A549 (cell line): Measurements from ENCODE around the gene LY6G6C. TPM values are rescaled to one million over a fixed set of nuclear protein-coding genes. Genes with fewer than 3 reads are reported as not detected.
A peak's percentile ranks its signal among the peaks of the same experiment; 100 is the strongest.

Source experiments
- ATAC-seq, 2 experiments: fragments of 200-7000 bp in 1 of 2; fragments of >200 bp in 1 of 2; cut with Nextera tagmentation in 1 of 2; cut with Tn5 transposase in 1 of 2; 3 replicates each; pipeline versions ENCODE4 v1.8.0 to v1.9.1; 2018 to 2020; ENCODE audit warnings: mild to moderate bottlenecking in 1 of 2, moderate library complexity in 1 of 2
- CTCF ChIA-PET: fragments of 300-600 bp; sonication (Branson Sonifier 250); formaldehyde crosslinking; extraction: SDS; loops from one replicate; lab custom pipeline; 2021; ENCODE audit warnings: antibody characterized with exemption, inconsistent platforms; lab: Yijun Ruan, JAX
- POLR2A ChIA-PET: fragments of 350-600 bp; formaldehyde crosslinking; extraction: SDS; loops from one replicate; lab custom pipeline; 2021; ENCODE audit warnings: antibody characterized with exemption, inconsistent platforms; lab: Yijun Ruan, JAX
- DNase-seq, 2 experiments: peaks; one replicate each; pipeline versions ENCODE4 v3.0.0 to v3.0.0-alpha.2; 2011 to 2016; ENCODE audit warnings: low read depth in 1 of 2, low spot score in 1 of 2
- FAIRE-seq: peaks from 2 replicates; lab custom pipeline; 2011; peaks lifted over from hg19 to GRCh38; lab: Jason Lieb, UNC
- H3K27ac ChIP-seq, 2 experiments: fragments of >200 bp; sonication (Bioruptor Twin); formaldehyde crosslinking; 3 replicates each; pipeline ENCODE4 v1.5.1; 2016 to 2017
- H3K4me1 ChIP-seq: fragments of >200 bp; sonication (Bioruptor Twin); formaldehyde crosslinking; 3 replicates; pipeline ENCODE4 v1.6.1; 2016
- H3K4me2 ChIP-seq: fragments of >200 bp; sonication (Bioruptor Twin); formaldehyde crosslinking; 3 replicates; pipeline ENCODE4 v1.6.1; 2016
- H3K4me3 ChIP-seq: fragments of >200 bp; sonication (Bioruptor Twin); formaldehyde crosslinking; 3 replicates; pipeline ENCODE4 v1.5.1; 2016
- H3K9me3 ChIP-seq: fragments of >200 bp; sonication (Bioruptor Twin); formaldehyde crosslinking; 3 replicates; pipeline ENCODE4 v1.6.1; 2016
- ATOH8 ChIP-seq: fragments of 250-450 bp; sonication (Bioruptor Pico); IDR thresholded peaks from 2 replicates; pipeline ENCODE4 v1.5.0; 2020; ENCODE audit warnings: low read depth, mild to moderate bottlenecking, moderate library complexity
- CBX2 ChIP-seq: fragments of 200-600 bp; sonication (generic); IDR thresholded peaks from 2 replicates; pipeline ENCODE4 v1.6.1; 2016; ENCODE audit warnings: low read depth, mild to moderate bottlenecking, borderline replicate concordance
- CEBPB ChIP-seq, 2 experiments: fragments of >200 bp in 1 of 2; sonication (Bioruptor Twin) in 1 of 2; formaldehyde crosslinking in 1 of 2; IDR thresholded peaks; 2 replicates each; pipeline ENCODE4 v1.6.1; 2012 to 2016
- CHD4 ChIP-seq: fragments of 200-600 bp; sonication (generic); IDR thresholded peaks from 2 replicates; pipeline ENCODE4 v1.6.1; 2016; ENCODE audit warnings: antibody characterized with exemption, mild to moderate bottlenecking, borderline replicate concordance
- EHF ChIP-seq: fragments of 250-450 bp; sonication (Bioruptor Pico); IDR thresholded peaks from 2 replicates; pipeline ENCODE4 v1.5.0; 2020; ENCODE audit warnings: mild to moderate bottlenecking
- FOSL2 ChIP-seq, 2 experiments: fragments of 450-650 bp in 1 of 2; fragments of >200 bp in 1 of 2; sonication (Bioruptor Twin) in 1 of 2; formaldehyde crosslinking; IDR thresholded peaks; 2 replicates each; pipeline versions ENCODE4 v1.5.0 to v1.6.1; 2016 to 2020; ENCODE audit warnings: mild to moderate bottlenecking in 1 of 2, moderate library complexity in 1 of 2
- GATA3 ChIP-seq: IDR thresholded peaks from 2 replicates; pipeline ENCODE4 v1.6.1; 2012; ENCODE audit warnings: borderline replicate concordance
- HOXA7 ChIP-seq: fragments of 250-450 bp; sonication (Bioruptor Pico); IDR thresholded peaks from 2 replicates; pipeline ENCODE4 v1.5.0; 2020; ENCODE audit warnings: mild to moderate bottlenecking, moderate library complexity
- HOXB5 ChIP-seq: fragments of 250-450 bp; sonication (Bioruptor Pico); IDR thresholded peaks from 2 replicates; pipeline ENCODE4 v1.5.0; 2020; ENCODE audit warnings: mild to moderate bottlenecking, moderate library complexity
- KDM5A ChIP-seq: fragments of 200-600 bp; sonication (generic); IDR thresholded peaks from 2 replicates; pipeline ENCODE4 v1.6.1; 2016; ENCODE audit warnings: antibody characterized with exemption, mild to moderate bottlenecking
- MAZ ChIP-seq: fragments of 150-350 bp; IDR thresholded peaks from 2 replicates; pipeline ENCODE4 v1.6.1; 2014; ENCODE audit warnings: antibody characterized with exemption, low read depth, low read length, borderline replicate concordance
- MYC ChIP-seq: IDR thresholded peaks from 2 replicates; pipeline ENCODE4 v1.6.1; 2012; ENCODE audit warnings: mild to moderate bottlenecking, inconsistent platforms, low read length, improper control_type of control experiment, borderline replicate concordance
- NFE2L2 ChIP-seq: fragments of 150-350 bp; conservative IDR thresholded peaks from 2 replicates; pipeline ENCODE4 v1.6.1; 2014; ENCODE audit warnings: low read length
- RCOR1 ChIP-seq: fragments of 150-350 bp; IDR thresholded peaks from 2 replicates; pipeline ENCODE4 v1.6.1; 2014; ENCODE audit warnings: antibody characterized with exemption, low read length, low read depth
- SREBF2 ChIP-seq: fragments of 450-650 bp; IDR thresholded peaks from 2 replicates; pipeline ENCODE4 v1.6.1; 2014; ENCODE audit warnings: mild to moderate bottlenecking, moderate library complexity
- USF2 ChIP-seq: fragments of 450-650 bp; IDR thresholded peaks from 2 replicates; pipeline ENCODE4 v1.6.1; 2014; ENCODE audit warnings: antibody characterized with exemption
- ZFP36 ChIP-seq: fragments of 450-650 bp; IDR thresholded peaks from 2 replicates; pipeline ENCODE4 v1.6.1; 2014; ENCODE audit warnings: borderline replicate concordance; ENCODE audit not compliant: partially characterized antibody
- ZNF302 ChIP-seq: fragments of 250-450 bp; sonication (Bioruptor Pico); IDR thresholded peaks from 2 replicates; pipeline ENCODE4 v1.9.0; 2021; ENCODE audit warnings: inconsistent platforms, mild to moderate bottlenecking, moderate library complexity
- WGBS: methylation state at CpG from one replicate; pipeline ENCODE4 v1.1.6; 2017; ENCODE audit errors: missing lambda C conversion rate; 5-methylcytosine and 5-hydroxymethylcytosine counted together
- polyA plus RNA-seq, 4 experiments: library from polyadenylated mRNA; depleted of rRNA in 3 of 4; stranded (reverse); fragments of >200 nt; fragmentation: RNase III in 1 of 4; extraction: RNeasy Plus Mini Kit Qiagen cat#74134 plus additional on column Dnase treatment in 1 of 4; gene quantifications; 2 replicates in 3 of 4; 3 replicates in 1 of 4; pipeline ENCODE4 v1.2.3, GENCODE V29; 2011 to 2017

Gene LY6G6C
- polyA plus RNA-seq, 2 of the 4 experiments (the other 2 are of a cell fraction) = 0.08 to 0.21 TPM

GRCh38 chr6:31752739-31753319, 31.3 kb upstream of the LY6G6C start:
- H3K4me1 ChIP-seq = peaks cover 13% of the 10 kb centered on the region
- ATAC-seq (peak; percentile 90 to 94), DNase-seq (peak in 1 of 2 experiments; percentile 37), FAIRE-seq (no peak)
- no peak overlapping the region for H3K4me3 ChIP-seq
- no peaks in the 10 kb centered on the region for H3K9me3 ChIP-seq
- POLR2A ChIA-PET = interaction anchor here (0.6 to 1.3 kb wide), 4 partner anchors 13 to 75 kb away, joined by 3 to 5 read pairs (median 3); partner anchors contain the start of genes CLIC1, HSPA1A, HSPA1B and HSPA1L
- WGBS = 40% methylated on average over 8 of the region's 8 CpGs
- H3K27ac ChIP-seq = peak overlapping the region in 1 of 2 experiments; percentile 53; a peak in 2 of 6 replicates
- CTCF ChIA-PET = interaction anchor here (0.7 to 2.9 kb wide), 8 partner anchors 17 to 135 kb away, joined by 3 to 12 read pairs (median 4); partner anchors contain the start of gene MPIG6B
- peak overlapping the region; percentile 51 for H3K4me2 ChIP-seq
- TF ChIP-seq FOSL2 (IDR thresholded peaks at IDR 0.05) (no peak), FOSL2 (CRISPR knock-in tag; IDR thresholded peaks at IDR 0.05) (peak; percentile 35; the same call in 1 of the 2 replicates), MYC (no peak)

GRCh38 chr6:31750411-31751022, 29.0 kb upstream of the LY6G6C start:
- TF ChIP-seq EHF (CRISPR knock-in tag) (no peak), ZNF302 (CRISPR knock-in tag) (no peak), HOXB5 (no peak), KDM5A (no peak), MAZ (no peak), CEBPB (IDR thresholded peaks at IDR 0.05) (no peak), ZFP36 (no peak), ATOH8 (CRISPR knock-in tag) (no peak), SREBF2 (no peak)
- TF ChIP-seq, all 56 proteins: peak for 0
- POLR2A ChIA-PET = no interaction called here
- Histone ChIP-seq H3K27ac (no peak overlapping the region), H3K4me2 (no peak overlapping the region), H3K9me3 (no peaks in the 10 kb centered on the region), H3K4me1 (peaks cover 13% of the 10 kb centered on the region), H3K4me3 (no peak overlapping the region)
- WGBS = 78% methylated on average over 7 of the region's 7 CpGs
- no peak for DNase-seq
- CTCF ChIA-PET = no interaction called here
- no peak for FAIRE-seq
- no peak for ATAC-seq

- no peak for ATAC-seq
- WGBS = 93% methylated on average over 8 of the region's 8 CpGs
- CTCF ChIA-PET = no interaction called here
These were observed 27.9 kb upstream of the LY6G6C start for GRCh38 chr6:31749301-31750036.

More at GRCh38 chr6:31749301-31750036, 27.9 kb upstream of the LY6G6C start:
- DNase-seq (no peak), FAIRE-seq (no peak)
- H3K27ac ChIP-seq = no peak overlapping the region
- H3K4me3 ChIP-seq = no peak overlapping the region
- peaks cover 13% of the 10 kb centered on the region for H3K4me1 ChIP-seq
- no peak for TF ChIP-seq CBX2
- TF ChIP-seq GATA3 = no peak
- TF ChIP-seq HOXA7 (CRISPR knock-in tag) = no peak
- no peak for TF ChIP-seq CEBPB (IDR thresholded peaks at IDR 0.05)
- TF ChIP-seq HOXB5 = no peak
- no peak for TF ChIP-seq RCOR1
- TF ChIP-seq EHF (CRISPR knock-in tag) = no peak
- no peak for TF ChIP-seq SREBF2
- no peak for TF ChIP-seq CHD4
- no peak for TF ChIP-seq USF2
- TF ChIP-seq NFE2L2 = no peak
- POLR2A ChIA-PET = no interaction called here
- no peak overlapping the region for H3K4me2 ChIP-seq
- no peaks in the 10 kb centered on the region for H3K9me3 ChIP-seq
